GM21786 (cell line): Measurements from ENCODE around the gene AGXT.
"Not testable (repeated sequence)": the region's sequence is repeated elsewhere in the genome, so short reads cannot be mapped to it uniquely, and the experiment has no call there.

ENCODE experiments used
- ATAC-seq: cut with Tn5 transposase; IDR thresholded peaks from one replicate; pipeline ENCODE4 v1.9.1; 2021; ENCODE audit not compliant: unreplicated experiment

AGXT gene

GRCh38 chr2:240839152-240840143, 29.2 kb upstream of the AGXT start:
- ATAC-seq, result no peak

GRCh38 chr2:240840435-240841060, 28.1 kb upstream of the AGXT start:
- no peak for ATAC-seq

DNA sequence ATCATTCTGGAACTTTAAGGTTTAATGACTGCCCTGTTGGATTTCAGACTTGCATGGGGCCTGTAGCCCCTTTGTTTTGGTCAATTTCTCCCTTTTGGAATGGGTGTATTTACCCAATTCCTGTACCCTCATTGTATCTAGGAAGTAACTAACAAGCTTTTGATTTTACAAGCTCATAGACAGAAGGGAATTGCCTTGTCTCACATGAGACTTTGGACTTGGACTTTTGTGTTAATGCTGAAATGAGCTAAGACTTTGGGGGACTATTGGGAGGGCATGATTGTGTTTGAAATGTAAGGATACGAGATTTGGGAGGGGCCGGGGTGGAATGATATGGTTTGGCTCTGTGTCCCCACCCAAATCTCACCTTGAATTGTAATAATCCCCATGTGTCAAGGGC, 22.3 kb upstream of the AGXT start:
- ATAC-seq, result not testable (repeated sequence)

GRCh38 chr2:240846873-240847595, 21.6 kb upstream of the AGXT start:
- no peak for ATAC-seq

- no peak for ATAC-seq
Measured at GRCh38 chr2:240847817-240848216, 20.8 kb upstream of the AGXT start.

DNA sequence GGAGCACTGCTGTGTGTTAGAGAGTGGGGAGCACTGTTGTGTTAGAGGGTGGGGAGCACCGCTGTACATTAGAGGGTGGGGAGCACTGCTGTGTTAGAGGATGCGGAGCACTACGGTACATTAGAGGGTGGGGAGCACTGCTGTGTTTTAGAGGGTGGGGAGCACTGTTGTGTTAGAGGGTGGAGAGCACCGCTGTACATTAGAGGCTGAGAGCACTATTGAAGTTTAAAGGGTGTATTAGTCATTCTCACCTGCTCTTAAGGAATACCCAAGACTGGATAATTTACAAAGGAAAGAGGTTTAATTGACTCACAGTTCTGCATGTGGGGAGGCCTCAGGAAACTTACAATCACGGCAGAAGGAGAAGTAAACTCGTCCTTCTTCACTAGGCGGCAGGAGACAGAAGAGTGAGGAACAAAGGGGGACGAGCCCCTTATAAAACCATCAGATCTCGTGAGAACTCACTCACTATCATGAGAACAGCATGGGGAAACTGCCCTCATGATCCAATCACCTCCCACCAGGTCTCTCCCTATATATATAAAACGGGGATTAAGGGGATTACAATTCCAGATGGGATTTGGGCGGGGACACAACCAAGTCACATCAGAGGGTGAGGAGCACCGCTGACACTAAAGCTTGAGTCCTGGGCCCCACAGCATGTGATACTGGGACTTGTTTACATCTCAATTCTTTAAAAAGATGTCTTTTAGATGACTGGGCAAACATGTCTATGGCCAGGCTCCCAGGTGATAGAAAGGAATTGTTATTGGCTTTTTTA, 19.5 kb upstream of the AGXT start:
- ATAC-seq, result no peak

DNA sequence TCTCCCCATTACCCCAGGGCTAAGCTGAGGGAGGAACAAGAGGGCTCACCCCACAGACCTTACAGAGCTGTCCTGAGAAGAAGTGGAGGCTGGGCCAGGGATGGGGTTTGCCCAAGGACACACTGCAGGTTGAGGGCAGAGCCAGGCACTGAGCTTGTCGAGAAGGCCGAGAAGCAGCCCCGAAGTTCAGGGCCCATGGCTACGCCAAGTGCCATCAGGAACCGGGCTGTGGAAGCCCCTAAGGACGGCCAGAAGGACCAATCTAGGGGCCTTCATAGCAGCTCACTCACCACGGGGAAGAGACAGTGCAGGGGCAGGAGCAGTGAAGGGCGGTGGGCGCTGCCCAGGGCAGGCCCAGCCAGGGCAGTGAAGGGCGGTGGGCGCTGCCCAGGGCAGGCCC, 18.6 kb upstream of the AGXT start:
- ATAC-seq, result no peak

GRCh38 chr2:240850756-240851077, 17.9 kb upstream of the AGXT start:
- ATAC-seq, result no peak

DNA sequence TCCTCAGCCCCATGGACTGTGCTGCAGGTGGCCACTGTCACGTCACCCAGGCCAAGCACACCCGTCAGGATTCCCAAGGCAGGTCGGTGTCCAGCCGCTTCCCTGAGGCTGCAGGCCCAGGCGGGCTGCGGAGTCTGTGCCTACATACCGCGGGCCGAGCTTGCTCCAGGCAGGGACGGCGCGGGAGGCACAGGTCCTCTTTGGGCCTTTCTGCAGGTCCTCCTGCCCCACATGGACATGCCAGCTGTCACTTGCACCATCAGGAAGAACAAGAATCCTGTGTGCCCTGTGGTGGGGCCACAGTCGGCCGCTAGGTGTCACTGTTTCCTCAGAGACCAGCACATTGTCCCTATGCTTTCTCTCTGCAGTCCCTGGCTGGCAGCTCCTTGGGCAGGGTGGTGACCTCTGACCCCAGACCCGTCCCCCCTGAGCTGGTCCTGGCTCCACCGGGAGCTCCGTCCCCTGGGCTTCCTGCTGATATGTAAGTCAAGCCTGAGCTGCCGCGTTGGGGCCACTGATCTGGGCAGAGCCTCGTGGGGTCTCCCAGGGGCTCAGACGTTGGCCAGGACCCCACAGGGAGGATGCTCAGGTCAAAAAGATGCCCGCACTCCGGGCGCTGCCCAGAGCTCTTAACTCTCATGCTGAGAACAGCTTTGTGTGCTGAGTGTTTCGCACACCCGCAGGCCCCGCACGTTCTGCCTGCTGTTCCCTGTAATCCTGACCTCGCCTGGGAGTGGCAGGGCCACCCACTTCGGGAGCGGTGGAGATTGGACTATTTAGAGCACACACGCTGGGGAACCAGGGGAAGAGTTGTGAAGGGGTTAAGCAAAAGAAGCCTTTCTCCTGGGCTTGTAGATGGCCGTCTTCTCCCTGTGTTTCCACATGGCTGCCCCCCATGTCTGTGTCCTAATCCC, 17.3 kb upstream of the AGXT start:
- ATAC-seq, result peak; percentile 47

GRCh38 chr2:240852671-240853314, 15.8 kb upstream of the AGXT start:
- no peak for ATAC-seq

DNA sequence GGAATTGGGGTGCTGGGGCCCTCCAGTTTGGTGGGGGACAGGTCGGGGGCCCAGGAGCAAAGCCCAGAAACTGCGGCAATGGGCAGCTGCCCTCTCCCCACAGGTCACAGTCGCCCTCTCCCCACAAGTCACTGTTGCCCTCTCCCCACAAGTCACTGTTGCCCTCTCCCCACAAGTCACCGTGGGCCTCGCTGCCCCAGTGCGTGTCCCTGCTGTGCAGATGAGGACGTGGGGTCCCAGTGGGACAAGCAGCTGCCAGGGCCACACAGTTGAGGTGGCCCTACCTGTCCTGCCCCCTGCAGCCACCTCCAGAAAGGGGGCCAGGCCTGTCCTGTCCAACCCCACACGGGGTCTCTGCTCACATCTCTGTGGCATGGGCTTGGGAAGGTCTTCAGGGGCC, 13.0 kb upstream of the AGXT start:
- no peak for ATAC-seq

GRCh38 chr2:240856151-240856980, 12.3 kb upstream of the AGXT start:
- ATAC-seq, result no peak

DNA sequence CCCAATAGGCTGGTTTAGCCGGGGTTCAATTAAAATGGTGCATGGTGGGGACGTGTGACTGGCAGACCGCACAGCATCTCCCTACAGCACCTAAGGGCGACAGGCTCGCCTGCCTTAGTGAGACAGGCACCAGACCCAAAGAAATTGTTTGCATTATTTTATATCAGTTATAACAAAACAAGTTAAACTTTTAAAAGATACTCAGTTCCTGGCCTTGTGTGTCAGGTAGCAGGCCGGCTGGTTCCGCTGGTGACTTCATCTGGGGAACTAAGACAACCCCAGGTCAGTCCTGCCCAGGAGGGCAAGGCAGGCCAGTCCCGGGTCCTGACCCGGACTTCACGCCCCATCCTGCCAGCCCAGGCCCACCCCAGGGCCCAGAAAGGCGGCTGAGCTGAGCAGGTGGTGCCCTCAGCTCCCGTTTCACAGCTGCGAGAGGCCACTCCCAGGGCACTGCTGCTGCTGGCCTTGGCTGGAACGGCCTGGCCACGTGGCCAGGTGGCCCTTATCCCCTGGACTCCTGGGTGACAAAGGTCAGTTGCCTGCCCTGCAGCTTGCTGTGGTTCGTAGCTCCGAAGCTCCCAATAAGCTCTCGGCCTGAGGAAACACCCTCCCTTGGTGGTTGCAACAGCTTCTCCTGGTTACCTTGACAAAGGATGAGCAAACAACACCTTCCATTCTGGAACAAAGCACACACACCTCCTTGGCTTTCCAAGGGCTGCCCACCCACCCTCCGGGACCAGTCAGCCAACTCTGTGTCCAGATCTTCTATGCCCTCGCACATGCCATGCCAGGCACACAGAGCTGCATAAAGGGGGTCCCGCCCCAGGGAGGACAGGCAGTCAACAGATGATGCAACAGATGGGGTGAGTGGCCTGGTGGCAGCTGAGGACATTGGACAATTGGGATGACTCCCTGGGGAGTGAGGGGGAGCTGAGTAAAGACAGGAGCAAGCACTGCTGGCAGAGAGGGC, 11.3 kb upstream of the AGXT start:
- no peak for ATAC-seq

DNA sequence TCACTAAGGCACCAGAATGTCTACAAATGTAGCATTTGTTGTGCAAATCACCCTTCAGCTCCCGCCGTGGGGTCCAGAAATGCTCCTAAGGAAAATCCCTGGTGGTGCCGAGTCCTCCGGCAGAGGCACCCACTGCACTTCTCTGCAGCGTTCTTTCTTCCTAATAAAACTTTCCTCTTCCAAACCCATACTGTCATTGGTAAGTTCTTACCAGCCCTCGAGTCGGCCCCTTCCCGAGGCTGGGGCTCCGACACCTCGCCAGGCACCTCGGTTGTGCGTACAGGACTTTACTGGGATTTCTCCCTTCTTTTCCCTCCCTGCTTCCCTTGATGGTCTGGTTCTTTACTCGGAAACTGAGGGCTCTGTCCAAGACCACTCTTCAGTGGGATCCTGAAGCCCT, 10.3 kb upstream of the AGXT start:
- no peak for ATAC-seq

GRCh38 chr2:240858871-240859270, 9.8 kb upstream of the AGXT start:
- ATAC-seq, result no peak

GRCh38 chr2:240861547-240861946, 7.1 kb upstream of the AGXT start:
- ATAC-seq, result no peak

GRCh38 chr2:240864475-240864874, 4.1 kb upstream of the AGXT start:
- ATAC-seq, result no peak
